Ureter (tissue), 1 donor: ENCODE data around the gene LEMD1. TPM values are rescaled to one million over a fixed set of nuclear protein-coding genes. Genes with fewer than 3 reads are reported as not detected.

Source experiments
- DNase-seq: peaks from one replicate; pipeline ENCODE4 v3.0.0-alpha.2; 2020; ENCODE audit warnings: low spot score
- total RNA-seq: library from RNA; stranded (reverse); gene quantifications from one replicate; pipeline ENCODE4 v1.2.4, GENCODE V29; 2023
- donor health status: DM: yes; HTN: yes; CAD: no.

The LEMD1 gene, protein sequence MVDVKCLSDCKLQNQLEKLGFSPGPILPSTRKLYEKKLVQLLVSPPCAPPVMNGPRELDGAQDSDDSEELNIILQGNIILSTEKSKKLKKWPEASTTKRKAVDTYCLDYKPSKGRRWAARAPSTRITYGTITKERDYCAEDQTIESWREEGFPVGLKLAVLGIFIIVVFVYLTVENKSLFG
- total RNA-seq, result not detected

DNA sequence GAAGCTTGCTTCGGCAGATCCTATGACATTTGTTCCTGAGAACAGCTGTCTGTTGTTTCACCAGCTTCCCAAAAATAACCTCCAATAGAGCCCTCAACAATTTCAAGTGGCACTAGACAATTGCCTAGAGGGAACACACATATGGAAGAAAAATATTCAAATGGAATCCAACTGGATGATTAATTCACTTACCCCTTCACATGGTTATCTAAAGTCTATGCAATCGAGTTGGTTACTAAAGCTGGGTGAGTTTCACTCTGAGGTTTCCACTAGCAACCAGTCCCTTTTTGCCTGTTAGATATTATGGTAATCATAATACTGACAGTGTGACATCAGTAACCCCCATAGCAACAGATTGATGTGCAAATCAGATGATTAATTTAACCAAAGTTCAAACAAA, at the start of gene LEMD1:
LEMD1 (minus strand) TSS at position 259 of the 400 bp plus-strand sequence. CDS start 1,520 bp downstream, outside the sequence.
- no peak for DNase-seq

DNA sequence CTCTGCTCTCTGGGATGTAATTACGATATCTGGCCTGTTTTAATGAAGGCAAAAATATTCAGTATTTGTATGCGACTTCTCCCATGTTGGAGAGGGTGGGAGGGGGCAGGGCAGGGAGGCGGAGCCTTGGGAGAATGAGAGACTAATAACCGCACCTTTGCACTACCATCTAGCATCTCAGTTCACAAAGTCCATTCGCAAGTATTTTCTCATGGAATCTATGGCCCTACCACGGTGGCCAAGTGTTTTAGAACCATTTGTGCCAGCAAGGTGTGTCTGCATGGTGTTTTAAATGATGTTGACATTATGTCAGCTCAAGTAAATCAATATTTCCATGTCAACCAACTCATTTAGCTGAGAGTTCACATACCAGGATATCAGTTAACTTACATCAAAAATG, 48.3 kb upstream of the LEMD1 start:
- DNase-seq, result no peak

DNA sequence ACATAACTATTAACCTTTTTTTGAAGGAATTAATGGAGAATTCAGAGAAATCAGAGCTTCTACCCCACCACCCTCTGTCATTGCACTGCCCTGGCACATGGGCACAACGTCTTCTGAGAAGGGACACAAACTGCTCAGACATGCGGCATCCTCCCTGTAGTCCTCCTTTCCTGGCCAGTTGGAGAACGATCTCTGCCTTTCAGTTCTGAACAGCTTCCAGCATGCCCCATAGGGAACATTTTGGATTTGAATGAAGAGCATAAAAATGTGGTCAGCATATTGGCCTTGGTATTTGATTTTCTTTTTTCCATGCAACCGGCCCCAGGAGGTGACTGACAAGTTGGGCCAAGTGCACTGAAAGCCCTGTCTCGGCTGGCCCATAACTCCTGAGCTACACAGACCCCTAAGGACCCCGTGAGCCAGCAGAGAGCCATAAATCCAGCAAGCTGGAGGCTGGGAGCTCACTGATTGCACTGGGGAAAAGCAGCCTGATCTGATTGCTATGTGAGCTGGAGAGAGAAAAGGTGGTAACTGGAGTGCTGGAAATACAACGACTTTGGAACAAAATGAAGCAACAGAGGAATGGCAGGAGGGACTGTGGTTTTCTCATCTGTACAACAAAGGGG, 44.9 kb upstream of the LEMD1 start:
- no peak for DNase-seq

DNA sequence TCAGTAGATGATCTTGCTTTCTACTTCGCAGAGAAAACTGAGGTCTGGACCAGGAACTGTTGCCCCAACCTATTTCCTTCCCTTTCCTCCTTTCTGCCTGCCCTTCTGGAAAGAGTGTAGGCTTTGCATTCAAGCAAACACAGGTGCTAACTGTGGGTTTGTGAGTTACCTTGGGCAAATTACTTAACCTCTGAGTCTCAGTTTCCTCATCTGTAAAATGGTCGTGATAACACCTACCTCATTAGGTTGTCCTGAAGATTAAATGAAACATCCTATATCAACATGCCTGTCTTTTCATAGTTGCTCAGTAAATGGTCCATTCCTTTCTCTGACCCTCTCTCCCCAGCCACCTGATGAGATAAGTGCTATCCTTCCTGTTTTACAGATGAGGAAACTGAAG, 43.5 kb upstream of the LEMD1 start:
- DNase-seq, result no peak

DNA sequence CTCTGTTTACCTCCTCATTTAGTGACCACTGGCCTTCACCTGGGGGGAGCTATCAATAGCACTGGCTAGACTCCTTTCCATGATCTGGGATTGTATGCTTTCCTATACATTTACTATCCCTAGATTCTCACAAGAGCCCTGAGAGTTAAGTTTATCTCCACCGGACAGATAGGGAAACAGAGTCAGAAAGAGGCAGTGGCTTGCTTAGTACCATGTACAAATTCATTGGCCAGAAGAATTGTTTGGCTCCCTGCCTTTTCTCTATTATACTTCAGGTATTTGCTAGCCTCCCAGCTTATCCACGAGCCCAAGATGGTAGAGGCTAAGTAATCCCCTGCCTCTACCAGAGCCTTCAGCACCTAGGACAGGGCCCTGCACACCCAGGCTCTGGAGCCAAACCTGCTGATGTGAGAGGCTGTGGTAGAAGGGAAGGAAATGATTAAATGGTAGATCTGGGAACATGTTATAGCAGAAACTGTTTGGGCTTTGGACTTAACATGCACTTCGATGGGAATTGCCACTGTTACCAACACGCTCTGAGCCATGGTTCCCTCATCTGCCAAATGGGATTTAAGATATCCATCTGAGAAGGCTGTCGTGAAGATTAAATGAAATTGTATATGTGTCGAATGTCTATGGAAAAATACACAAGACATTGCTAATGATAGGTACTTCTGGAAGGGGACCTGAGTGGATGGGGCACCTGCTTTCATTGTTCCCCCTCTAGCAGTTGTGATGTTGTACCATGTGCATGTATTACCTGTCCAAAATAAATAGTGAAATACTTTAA, 37.1 kb upstream of the LEMD1 start:
- no peak for DNase-seq

DNA sequence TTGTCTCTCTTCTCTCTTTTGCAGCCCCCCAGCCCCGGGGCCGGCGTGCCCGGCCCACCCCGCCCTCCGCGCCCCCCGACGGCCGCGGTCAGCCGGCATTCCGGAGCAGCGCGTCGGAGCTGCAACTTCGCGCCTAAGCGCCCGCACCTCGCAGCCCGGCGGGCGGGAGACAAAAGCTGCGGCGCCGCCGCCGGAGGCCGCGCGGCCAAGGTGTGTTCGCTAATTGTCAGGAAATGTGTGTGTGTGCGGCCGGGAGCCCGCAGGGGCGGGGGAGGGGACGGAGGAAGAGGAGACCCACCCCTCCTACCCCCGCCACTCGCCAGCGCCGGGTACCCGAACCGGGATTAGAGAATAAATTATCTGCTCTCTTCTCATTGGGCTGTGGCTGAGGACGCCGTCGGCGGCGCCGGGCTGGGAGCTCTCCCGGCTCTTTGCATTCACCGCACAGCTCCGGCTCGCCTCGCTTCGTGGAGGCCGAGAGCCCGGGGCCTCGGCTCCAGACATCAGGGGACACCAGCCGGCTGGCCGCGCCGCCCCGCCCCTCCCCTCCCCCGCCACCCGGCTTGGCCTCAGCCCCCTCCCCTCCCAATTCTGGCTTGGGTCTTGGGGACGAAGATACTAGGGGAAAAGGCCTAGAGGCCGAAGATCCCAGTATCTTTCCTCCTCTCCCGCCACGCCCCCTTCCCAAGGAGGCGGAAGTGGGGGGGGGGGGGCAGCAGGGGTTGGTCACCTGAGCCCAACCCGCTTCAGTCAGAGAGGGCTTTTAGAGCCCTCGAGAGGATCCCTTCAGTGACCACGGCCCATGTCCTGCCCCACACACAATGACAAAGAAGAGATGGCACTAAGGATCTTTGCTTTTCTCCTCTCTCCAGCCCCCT, 35.3 kb upstream of the LEMD1 start:
- DNase-seq, result no peak

DNA sequence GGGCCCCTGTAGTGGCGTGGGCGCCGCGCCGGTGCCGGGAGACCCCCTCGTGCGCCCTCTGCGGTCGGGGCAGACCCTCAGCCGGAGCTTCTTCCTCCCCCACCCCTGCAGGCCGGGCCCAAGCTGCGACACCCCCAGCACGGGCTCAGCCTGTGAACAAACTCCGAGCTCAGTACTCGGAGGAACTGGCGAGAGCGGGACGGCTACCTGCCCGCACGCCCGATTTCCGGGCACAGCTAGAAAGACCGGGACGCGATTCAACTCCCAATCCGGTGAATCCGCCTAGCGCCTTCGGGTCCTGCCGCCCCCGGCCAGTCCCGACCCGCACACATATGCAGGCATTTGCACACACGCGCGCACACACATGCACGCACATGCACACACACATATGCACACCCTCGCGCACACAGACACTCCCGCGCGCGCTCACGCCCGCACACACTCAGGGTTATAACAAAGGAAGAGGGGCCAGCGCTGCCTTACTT, 34.6 kb upstream of the LEMD1 start:
- DNase-seq, result no peak

DNA sequence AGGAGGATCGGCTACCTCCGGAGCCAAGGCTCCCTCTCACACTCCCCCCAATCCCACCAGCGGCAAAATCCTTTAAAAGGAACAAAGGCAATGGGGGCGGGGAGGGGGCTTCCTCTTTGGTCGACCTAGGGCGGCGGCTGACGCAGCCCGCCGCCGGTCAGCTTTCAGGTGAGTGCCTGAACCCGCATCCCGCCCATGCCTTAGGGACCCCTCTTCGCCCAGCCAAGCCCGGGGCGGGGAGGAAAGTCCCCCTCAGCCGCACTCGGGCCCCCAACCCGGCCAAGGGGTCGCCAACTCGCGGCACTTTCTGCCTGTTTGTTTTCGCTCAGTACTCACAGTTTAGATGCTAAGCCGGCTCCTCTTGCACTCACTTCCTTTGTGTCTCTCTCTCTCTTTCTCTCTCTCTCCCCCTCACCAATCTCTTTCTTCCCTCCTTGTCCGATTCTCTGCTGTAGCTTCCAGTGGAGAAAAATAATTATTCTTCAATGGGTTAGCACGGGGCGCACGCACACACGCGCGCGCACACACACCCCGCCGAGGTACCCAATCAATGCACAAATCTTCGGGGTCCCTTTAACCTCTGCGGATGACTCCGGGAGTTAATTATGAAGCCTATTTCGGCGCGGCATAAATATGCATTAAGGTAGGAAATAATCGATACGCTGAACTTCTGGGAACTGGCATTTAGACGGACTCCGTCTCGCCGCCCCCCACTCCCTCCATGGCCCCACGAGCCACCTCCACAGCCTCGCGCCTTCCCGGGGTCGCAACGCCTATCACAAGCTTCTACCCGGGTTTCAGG, 33.9 kb upstream of the LEMD1 start, which contains the start of gene BLACAT1:
BLACAT1 (minus strand) TSS at position 465 of the 802 bp plus-strand sequence.
- no peak for DNase-seq

DNA sequence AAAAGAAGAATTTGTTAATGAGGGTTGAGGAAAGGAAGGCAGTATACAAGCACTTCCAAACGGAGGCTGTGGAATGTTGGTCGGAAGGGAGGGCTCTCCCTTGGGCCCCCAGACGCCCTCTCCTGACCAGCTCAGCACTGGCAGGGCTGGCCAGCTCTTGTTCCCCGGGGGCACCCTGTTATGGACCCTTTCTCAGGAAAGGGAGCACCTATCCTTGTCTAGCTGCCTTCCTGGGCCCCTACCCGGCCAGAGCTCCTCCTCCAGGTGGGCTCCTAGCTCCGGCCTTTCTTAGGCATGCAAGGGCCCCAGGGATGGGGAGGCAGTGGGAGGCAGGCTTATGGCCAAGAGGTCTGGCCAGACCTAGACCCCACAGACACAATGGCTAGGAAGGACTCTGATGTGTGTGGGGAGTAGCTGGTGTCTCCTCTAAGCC, 33.1 kb upstream of the LEMD1 start:
- DNase-seq, result no peak

DNA sequence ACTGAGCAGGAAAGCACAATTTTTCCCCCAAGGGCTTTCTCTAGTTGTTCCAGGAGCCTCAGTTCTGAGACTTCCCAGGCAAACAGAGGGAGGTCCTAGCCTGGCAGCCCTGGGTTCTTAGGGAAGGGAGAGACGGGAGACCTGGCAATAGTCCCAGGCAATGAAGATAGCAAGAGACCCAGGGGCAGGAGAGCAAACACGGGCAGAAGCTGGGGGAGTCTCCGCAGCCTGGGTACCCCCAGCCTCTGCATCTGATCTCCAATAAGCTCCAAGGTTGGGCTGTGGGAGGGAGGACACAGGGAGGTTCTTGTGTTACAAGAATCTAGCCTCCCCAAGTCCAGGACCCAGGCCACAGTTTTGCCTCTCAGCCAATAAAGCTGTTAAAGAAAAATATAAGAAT, 31.6 kb upstream of the LEMD1 start:
- no peak for DNase-seq

DNA sequence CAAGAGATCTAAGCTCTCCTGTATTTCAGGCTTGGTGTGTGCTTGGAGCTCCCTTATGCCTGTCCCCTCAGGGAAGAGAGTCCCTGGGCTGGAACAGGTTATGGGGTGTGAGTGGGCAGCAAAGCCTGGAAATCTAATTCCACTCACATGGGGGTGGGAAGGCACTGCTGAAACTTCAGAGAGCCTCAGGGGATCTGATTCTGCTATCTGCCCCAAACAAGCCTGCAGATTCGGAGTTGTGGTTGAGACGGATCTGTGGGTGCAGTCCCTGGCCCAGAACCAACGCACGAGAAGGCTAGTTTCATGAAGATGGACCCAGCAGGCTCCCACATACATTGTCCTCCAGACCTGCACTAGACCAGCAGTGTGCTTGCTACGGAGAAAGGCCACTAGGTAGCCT, 31.1 kb upstream of the LEMD1 start:
- DNase-seq, result no peak

DNA sequence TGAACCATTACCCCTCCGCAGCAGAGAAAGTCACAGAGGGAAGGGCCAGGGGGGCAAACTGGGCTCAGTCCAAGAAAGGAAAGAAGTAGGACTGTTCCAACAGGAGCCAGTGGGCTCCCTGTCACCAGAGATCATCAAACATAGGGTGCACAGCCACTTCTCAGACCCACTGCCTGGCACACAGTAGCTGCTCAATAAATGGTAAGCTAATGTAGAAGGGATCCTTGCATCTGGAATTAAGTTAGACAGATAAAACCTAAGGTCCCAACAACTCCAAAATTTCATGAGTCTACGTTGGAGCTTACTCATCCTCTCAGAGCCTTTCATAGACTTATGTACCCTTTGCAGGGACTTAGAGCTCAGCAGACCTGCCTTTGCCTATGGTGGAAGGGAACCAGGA, 30.5 kb upstream of the LEMD1 start:
- no peak for DNase-seq

DNA sequence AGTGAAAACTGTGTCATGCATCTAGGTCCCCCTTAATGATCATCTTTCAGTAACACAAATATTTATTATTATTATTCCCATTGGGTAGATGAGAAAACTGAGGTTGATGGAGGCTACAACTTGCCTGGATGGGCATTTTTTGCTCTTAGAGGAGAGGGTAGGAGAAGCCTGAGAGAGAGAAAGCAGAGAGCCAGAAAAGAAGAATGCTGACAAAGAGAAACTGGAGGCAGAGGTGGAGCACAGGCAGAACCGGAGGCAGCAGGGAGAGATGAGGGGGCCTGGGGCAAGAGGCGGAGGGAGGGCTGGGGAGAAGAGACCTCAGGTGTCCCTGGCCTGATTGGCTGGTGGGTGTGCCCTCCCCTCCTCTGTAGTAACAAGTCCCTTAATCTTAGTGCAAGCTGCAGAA, 29.9 kb upstream of the LEMD1 start:
- no peak for DNase-seq

DNA sequence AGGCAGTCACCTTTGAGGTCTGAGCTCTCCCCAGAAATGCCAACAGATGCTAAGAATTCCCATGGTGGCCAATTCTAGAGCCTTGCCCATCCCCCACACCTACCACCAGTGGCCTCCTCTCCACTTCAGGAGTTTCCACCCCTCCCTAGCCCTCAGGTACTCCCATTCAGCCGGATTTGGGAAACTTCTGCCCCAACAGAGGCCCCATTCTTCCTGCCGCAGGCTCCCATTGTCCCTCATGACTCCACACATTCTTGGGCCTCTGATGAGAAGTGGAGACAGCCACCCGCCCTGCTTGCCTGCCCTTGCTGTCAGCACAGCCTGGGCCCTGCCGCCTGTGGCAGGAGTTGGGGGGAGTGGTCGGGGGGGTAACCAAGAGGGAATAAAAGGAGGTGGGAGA, 29.3 kb upstream of the LEMD1 start:
- DNase-seq, result no peak

DNA sequence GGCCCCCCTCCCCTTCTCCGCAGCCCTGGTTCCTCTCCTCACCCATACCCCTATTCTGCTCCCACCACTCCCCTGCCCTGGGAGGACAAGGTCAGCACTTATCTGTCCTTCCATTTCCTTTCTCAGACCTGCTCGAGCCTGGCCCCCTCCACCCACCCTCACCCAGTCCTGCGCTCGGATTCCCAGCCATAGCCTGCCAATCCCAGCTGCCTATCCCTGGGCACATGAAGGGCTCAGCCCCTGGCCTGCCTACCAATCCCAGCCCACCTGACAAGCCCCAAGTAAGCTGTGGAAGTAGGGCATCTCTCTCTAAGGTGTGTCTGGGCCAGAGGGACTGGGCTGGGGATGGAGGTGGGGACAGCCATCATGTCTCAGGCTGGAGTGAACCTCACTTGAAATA, 28.6 kb upstream of the LEMD1 start:
- DNase-seq, result no peak

DNA sequence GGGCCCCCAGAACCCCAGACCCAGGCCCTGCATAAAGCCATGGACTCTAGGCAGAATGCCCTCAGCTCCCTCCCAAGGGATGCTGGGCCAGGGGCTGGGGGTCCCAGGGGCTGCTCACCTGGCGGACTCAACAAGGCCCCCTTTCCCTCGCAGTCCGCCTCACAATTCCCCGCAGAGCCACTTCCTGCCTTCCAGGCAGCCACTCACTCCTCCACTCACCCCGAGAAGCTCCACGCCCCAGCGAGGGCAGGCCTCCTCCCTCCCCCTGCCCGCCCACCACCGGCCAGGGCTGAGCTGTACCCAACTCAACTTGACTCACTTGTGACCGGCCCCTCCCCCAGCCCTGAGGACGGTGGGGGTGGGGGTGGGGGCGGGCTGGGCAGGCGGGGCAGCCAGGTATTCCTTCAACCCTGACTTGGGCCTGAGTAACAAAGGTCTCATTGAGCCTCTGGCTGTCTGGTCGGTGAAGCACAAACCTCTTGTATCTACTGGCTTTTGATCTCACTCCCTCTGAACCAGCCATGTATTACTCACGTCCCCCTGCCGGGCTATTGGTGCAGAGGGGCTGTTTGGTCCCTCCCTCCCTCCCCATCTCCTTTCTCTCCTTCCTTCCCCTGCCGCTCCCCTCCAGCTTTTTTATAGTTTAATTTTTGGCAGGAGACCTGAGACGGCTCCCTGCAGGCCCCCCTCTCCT, 28.0 kb upstream of the LEMD1 start:
- DNase-seq, result peak; percentile 66

DNA sequence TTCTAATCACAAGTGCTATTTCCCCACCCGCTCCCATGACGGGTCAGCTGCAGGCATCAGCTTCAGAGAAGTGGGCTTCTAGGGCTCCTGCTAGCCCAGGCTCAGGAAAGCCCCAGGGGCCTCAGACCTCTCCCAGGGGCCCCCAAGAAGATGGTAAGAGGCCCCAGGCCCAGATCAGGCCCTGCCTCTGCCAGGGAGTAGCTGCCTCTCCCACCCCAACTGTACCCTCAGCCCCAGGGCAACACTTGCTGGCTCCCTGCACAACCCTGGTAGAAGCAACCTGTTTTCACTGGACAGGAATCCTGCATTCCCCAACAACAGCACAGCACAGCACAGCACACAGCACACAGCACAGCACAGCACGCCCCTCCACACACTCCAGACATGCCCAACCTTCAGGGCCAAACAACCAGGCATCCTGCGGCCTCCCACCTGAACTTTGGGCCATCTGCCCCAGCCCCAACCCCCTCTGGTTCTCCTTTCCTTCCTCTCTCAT, 27.4 kb upstream of the LEMD1 start:
- DNase-seq, result no peak

DNA sequence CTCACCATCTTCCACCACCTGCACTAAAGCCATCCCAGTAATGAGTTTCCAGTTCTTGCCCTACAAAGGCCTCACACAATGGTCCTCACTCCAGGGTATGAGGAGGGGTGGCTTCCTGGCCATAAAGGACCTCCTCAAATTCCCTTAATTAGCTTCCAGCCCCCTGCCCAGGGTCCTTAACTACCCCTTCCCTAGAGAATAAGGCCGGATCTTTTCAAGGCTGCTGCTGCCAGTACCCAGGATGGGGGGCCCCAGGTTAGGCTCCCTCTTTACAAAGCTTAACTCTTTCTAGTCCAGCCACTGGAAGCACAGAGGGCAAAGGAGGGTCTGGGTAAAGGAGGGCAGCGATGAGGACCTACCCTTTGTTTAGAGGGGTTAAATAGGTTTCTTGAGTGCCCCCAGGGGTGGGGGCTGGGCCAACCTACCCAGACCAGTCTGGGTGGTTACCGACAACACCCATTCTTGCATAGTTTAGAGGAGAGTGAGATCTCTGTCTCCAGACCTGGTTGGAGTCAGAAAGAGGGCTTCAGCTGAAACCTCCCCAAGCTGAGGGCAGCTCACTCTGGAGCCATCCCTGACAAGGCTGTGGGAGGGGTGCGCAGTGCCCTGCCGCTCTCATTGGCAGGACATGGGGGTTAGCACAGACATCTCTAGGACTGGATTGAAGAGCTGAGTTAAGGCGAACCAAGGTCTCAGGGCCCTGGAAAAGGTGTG, 26.8 kb upstream of the LEMD1 start:
- DNase-seq, result no peak
